NT2/D1 (cell line): ENCODE measurements around the gene ASB7.

Experiments used
- SUZ12 ChIP-seq: IDR thresholded peaks from 2 replicates; pipeline ENCODE4 v1.6.1; 2011; ENCODE audit not compliant: insufficient read length, insufficient read depth; ENCODE audit errors: extremely low read depth
- YY1 ChIP-seq: IDR thresholded peaks from 2 replicates; pipeline ENCODE4 v1.6.1; 2011; ENCODE audit not compliant: insufficient read length, insufficient read depth
- ZNF274 ChIP-seq: IDR thresholded peaks from 2 replicates; pipeline ENCODE4 v1.6.1; 2011; ENCODE audit warnings: mild to moderate bottlenecking, low read depth, low read length

- TF ChIP-seq YY1 (no peak), ZNF274 (no peak), SUZ12 (no peak)
Observed at GRCh38 chr15:100570735-100571313, 31.6 kb upstream of the ASB7 start.
